Measurements from ENCODE around the gene CDC25C. TPM values are rescaled to one million over a fixed set of nuclear protein-coding genes. Genes with fewer than 3 reads are reported as not detected.

CDC25C gene
- total and polyA plus RNA-seq, 9 of the 15 experiments (the other 6 are each of a cell fraction or from before 2014, with no cell fraction given) = 19.1 to 63.7 (median 31.9) TPM

DNA sequence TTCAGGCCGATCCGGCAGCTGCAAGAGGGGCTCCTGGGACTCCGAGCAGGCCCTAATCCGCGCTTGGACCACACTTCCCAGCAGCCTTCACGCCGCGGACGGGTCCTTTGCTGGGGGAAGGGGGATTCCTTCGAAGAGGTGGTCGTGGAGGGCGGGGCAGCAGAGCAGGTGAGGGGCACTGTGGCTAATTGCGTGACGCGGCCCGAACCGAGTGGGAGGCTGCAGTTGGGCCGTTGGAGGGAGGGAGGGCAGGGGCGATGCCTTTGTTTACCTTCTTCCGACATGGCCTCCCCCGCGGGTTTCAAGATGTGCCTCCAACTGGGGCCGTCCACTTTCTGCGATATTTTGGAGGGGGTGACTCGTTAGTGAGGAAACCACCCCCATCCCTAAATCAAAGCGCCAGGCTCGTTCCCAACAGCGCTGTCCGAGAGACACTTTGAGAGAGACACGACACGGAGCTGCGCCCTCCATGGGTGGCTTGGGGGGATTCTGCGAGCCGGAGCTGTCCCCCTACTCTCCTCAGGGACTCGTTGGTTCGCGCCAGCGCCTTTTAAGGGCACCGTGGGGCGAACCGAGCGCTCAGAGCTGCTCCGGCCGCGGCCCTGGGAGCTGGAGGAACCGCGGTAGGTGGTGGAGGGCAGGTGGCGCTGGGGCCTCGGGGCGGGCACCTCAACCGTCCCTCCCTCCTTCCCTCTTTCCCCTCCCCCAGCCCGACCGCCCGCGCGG lies 6.2 kb upstream of the CDC25C start, which contains the start of gene FAM53C (continued):
- no peak for TF ChIP-seq ZKSCAN8 (CRISPR knock-in tag; IDR thresholded peaks at IDR 0.05)
- TF ChIP-seq NR2F6 (CRISPR knock-in tag; IDR thresholded peaks at IDR 0.05) = no peak
- peak; percentile 45; the same call in 1 of the 2 replicates for TF ChIP-seq ZSCAN32 (CRISPR knock-in tag; IDR thresholded peaks at IDR 0.05)
- TF ChIP-seq TAF7 (tag; IDR thresholded peaks at IDR 0.05) = peak; percentile 97
- TF ChIP-seq ZNF316 (IDR thresholded peaks at IDR 0.05) = no peak
- peak; percentile 100 for TF ChIP-seq FOXK2 (conservative IDR thresholded peaks at IDR 0.05 in 1 of 2, IDR thresholded peaks at IDR 0.05 in 1 of 2; ENCODE audit: low read depth in 2 of 2)
- TF ChIP-seq MCM3 (IDR thresholded peaks at IDR 0.05) = no peak
- TF ChIP-seq ELF1 (tag; IDR thresholded peaks at IDR 0.05) = no peak; the same call in 1 of the 2 replicates
- no peak for TF ChIP-seq ZNF212 (CRISPR knock-in tag; IDR thresholded peaks at IDR 0.05)
- peak; percentile 53; the same call in 1 of the 2 replicates for TF ChIP-seq E2F3 (CRISPR knock-in tag; IDR thresholded peaks at IDR 0.05)
- TF ChIP-seq MED1 (CRISPR knock-in tag; IDR thresholded peaks at IDR 0.05; ENCODE audit: borderline replicate concordance) = no peak
- peak in 1 of 2 experiments; percentile 14; a peak in 1 of 4 replicates for TF ChIP-seq KDM1A (IDR thresholded peaks at IDR 0.05)
- TF ChIP-seq ZNF77 (CRISPR knock-in tag; IDR thresholded peaks at IDR 0.05) = no peak
- peak; percentile 55 for TF ChIP-seq PHF20 (IDR thresholded peaks at IDR 0.05; ENCODE audit: partially characterized antibody)
- peak; percentile 99 for TF ChIP-seq RBFOX2 (IDR thresholded peaks at IDR 0.05; ENCODE audit: low read depth, low read length)
- no peak for TF ChIP-seq TGIF2 (CRISPR knock-in tag; IDR thresholded peaks at IDR 0.05)
- peak; percentile 83; the same call in 1 of the 2 replicates for TF ChIP-seq GATAD2A (IDR thresholded peaks at IDR 0.05)
- TF ChIP-seq TAF9B (IDR thresholded peaks at IDR 0.05; ENCODE audit: partially characterized antibody) = peak; percentile 97
- 0 out of 2 replicates have a peak, but pooled peaks have one; percentile 14 for TF ChIP-seq ZNF830 (CRISPR knock-in tag; IDR thresholded peaks at IDR 0.05)
- no peak for TF ChIP-seq ZNF57 (CRISPR knock-in tag; IDR thresholded peaks at IDR 0.05)
- TF ChIP-seq ZNF778 (CRISPR knock-in tag; IDR thresholded peaks at IDR 0.05) = no peak
- no peak for TF ChIP-seq SP2 (IDR thresholded peaks at IDR 0.05; ENCODE audit: extremely low read depth, low read depth, low read length, poor library complexity, severe bottlenecking)
- no peak for TF ChIP-seq ZNF140 (CRISPR knock-in tag; IDR thresholded peaks at IDR 0.05)
- TF ChIP-seq XRCC3 (IDR thresholded peaks at IDR 0.05) = no peak
- no peak for TF ChIP-seq PHB2 (IDR thresholded peaks at IDR 0.05; ENCODE audit: low read depth)
- TF ChIP-seq GATA2 (CRISPR knock-in tag; IDR thresholded peaks at IDR 0.05) = no peak
- TF ChIP-seq NR2C1 (IDR thresholded peaks at IDR 0.05) = 0 out of 2 replicates have a peak, but pooled peaks have one; percentile 24
- no peak for TF ChIP-seq NR2C1 (tag; IDR thresholded peaks at IDR 0.05)
- peak; percentile 98 for TF ChIP-seq HNRNPL (IDR thresholded peaks at IDR 0.05; ENCODE audit: low read depth, low read length)
- no peak for TF ChIP-seq ZNF655 (CRISPR knock-in tag; IDR thresholded peaks at IDR 0.05)

Data from K562 (cell line).